ENCODE results near the gene CXXC5. TPM values are rescaled to one million over a fixed set of nuclear protein-coding genes. Genes with fewer than 3 reads are reported as not detected.

CXXC5 gene
- polyA plus RNA-seq, 3 donors from 2014 or later: 339 to 410 (median 385) TPM

GRCh38 chr5:139695178-139695573, 47.0 kb downstream of the CXXC5 start:
- Mint-ChIP-seq H3K9me3 (no peaks in the 10 kb centered on the region), H3K4me3 (peak overlapping the region in 1 of 5 donors; percentile 27), H3K36me3 (no peaks in the 10 kb centered on the region), H3K4me1 (peaks cover 42 to 51% of the 10 kb centered on the region in 2 donors), H3K27me3 (ENCODE audit: low read depth in 3 of 3) (peaks cover 2 to 9% (median 4%) of the 10 kb centered on the region in 3 donors), H3K27ac (peak overlapping the region in 2 of 6 donors; percentile 49 to 87)
- DNase-seq: no peak

- Mint-ChIP-seq H3K27me3 (ENCODE audit: low read depth in 3 of 3) (peaks cover 2 to 7% (median 2%) of the 10 kb centered on the region in 3 donors), H3K36me3 (no peaks in the 10 kb centered on the region), H3K4me3 (peak overlapping the region; percentile 76 to 87 (median 82)), H3K27ac (peak overlapping the region; percentile 64 to 87 (median 84)), H3K9me3 (no peaks in the 10 kb centered on the region), H3K4me1 (peaks cover 45 to 49% of the 10 kb centered on the region in 2 donors)
- DNase-seq: no peak
These were observed 48.2 kb downstream of the CXXC5 start for GRCh38 chr5:139696167-139696893.

GRCh38 chr5:139696894-139697658, 48.9 kb downstream of the CXXC5 start:
- H3K27ac Mint-ChIP-seq: peak overlapping the region in 5 of 6 donors; percentile 77 to 85 (median 78)
- peaks cover 49 to 56% of the 10 kb centered on the region in 2 donors for H3K4me1 Mint-ChIP-seq
- peaks cover 2 to 7% (median 2%) of the 10 kb centered on the region in 3 donors for H3K27me3 Mint-ChIP-seq (ENCODE audit: low read depth in 3 of 3)
- no peaks in the 10 kb centered on the region for H3K36me3 Mint-ChIP-seq
- DNase-seq: peak in 2 of 3 donors; percentile 38 to 40
- H3K4me3 Mint-ChIP-seq: peak overlapping the region; percentile 76 to 87 (median 82)
- no peaks in the 10 kb centered on the region for H3K9me3 Mint-ChIP-seq

- no peaks in the 10 kb centered on the region for H3K36me3 Mint-ChIP-seq
- DNase-seq: peak in 1 of 3 donors; percentile 35
- H3K4me1 Mint-ChIP-seq: peaks cover 56 to 66% of the 10 kb centered on the region in 2 donors
- H3K9me3 Mint-ChIP-seq: no peaks in the 10 kb centered on the region
- H3K4me3 Mint-ChIP-seq: peak overlapping the region in 4 of 5 donors; percentile 29 to 74 (median 56)
- H3K27ac Mint-ChIP-seq: peak overlapping the region in 5 of 6 donors; percentile 33 to 78 (median 53)
- H3K27me3 Mint-ChIP-seq (ENCODE audit: low read depth in 3 of 3): peaks cover 2 to 4% (median 2%) of the 10 kb centered on the region in 3 donors
These were observed 50.5 kb downstream of the CXXC5 start for GRCh38 chr5:139698490-139699146.

- peaks cover 56 to 72% of the 10 kb centered on the region in 2 donors for H3K4me1 Mint-ChIP-seq
- peak overlapping the region in 2 of 5 donors; percentile 21 to 29 for H3K4me3 Mint-ChIP-seq
- H3K27me3 Mint-ChIP-seq (ENCODE audit: low read depth in 3 of 3): peaks cover 2 to 4% (median 3%) of the 10 kb centered on the region in 3 donors
- no peaks in the 10 kb centered on the region for H3K9me3 Mint-ChIP-seq
- H3K27ac Mint-ChIP-seq: peak overlapping the region in 2 of 6 donors; percentile 53 to 64
- no peak for DNase-seq
- no peaks in the 10 kb centered on the region for H3K36me3 Mint-ChIP-seq
These were observed 51.2 kb downstream of the CXXC5 start for GRCh38 chr5:139699351-139699750.

GRCh38 chr5:139700711-139701055, 52.5 kb downstream of the CXXC5 start:
- H3K27me3 Mint-ChIP-seq (ENCODE audit: low read depth in 3 of 3): peaks cover 2 to 4% (median 3%) of the 10 kb centered on the region in 3 donors
- H3K4me1 Mint-ChIP-seq: peaks cover 61 to 75% of the 10 kb centered on the region in 2 donors
- no peaks in the 10 kb centered on the region for H3K9me3 Mint-ChIP-seq
- no peaks in the 10 kb centered on the region for H3K36me3 Mint-ChIP-seq
- DNase-seq: no peak
- H3K27ac Mint-ChIP-seq: peak overlapping the region; percentile 19 to 81 (median 57)
- H3K4me3 Mint-ChIP-seq: peak overlapping the region; percentile 58 to 81 (median 68)

- peaks cover 0 to 3% (median 1%) of the 10 kb centered on the region in 3 donors for H3K27me3 Mint-ChIP-seq (ENCODE audit: low read depth in 3 of 3)
- peaks cover 61 to 75% of the 10 kb centered on the region in 2 donors for H3K4me1 Mint-ChIP-seq
- H3K36me3 Mint-ChIP-seq: no peaks in the 10 kb centered on the region
- H3K4me3 Mint-ChIP-seq: peak overlapping the region; percentile 58 to 81 (median 68)
- no peaks in the 10 kb centered on the region for H3K9me3 Mint-ChIP-seq
- DNase-seq: peak; percentile 41 to 44 (median 43)
- peak overlapping the region; percentile 61 to 86 (median 80) for H3K27ac Mint-ChIP-seq
These were observed 53.0 kb downstream of the CXXC5 start for GRCh38 chr5:139701056-139701741.

GRCh38 chr5:139702548-139702947, 54.4 kb downstream of the CXXC5 start:
- H3K4me3 Mint-ChIP-seq: peak overlapping the region in 3 of 5 donors; percentile 1 to 44 (median 1)
- H3K36me3 Mint-ChIP-seq: no peaks in the 10 kb centered on the region
- peaks cover 59 to 70% of the 10 kb centered on the region in 2 donors for H3K4me1 Mint-ChIP-seq
- H3K27ac Mint-ChIP-seq: peak overlapping the region in 1 of 6 donors; percentile 0
- no peaks in the 10 kb centered on the region for H3K9me3 Mint-ChIP-seq
- peaks cover 0 to 3% (median 0%) of the 10 kb centered on the region in 3 donors for H3K27me3 Mint-ChIP-seq (ENCODE audit: low read depth in 3 of 3)
- DNase-seq: no peak

GRCh38 chr5:139704748-139705147, 56.6 kb downstream of the CXXC5 start:
- peaks cover 52 to 62% of the 10 kb centered on the region in 2 donors for H3K4me1 Mint-ChIP-seq

GRCh38 chr5:139705191-139705590, 57.0 kb downstream of the CXXC5 start:
- Mint-ChIP-seq H3K27ac (peak overlapping the region in 5 of 6 donors; percentile 18 to 61 (median 34)), H3K4me3 (peak overlapping the region in 2 of 5 donors; percentile 30 to 41)

More at GRCh38 chr5:139704748-139705147, 56.6 kb downstream of the CXXC5 start:
- DNase-seq: no peak
- no peaks in the 10 kb centered on the region for H3K9me3 Mint-ChIP-seq
- H3K4me3 Mint-ChIP-seq: peak overlapping the region in 2 of 5 donors; percentile 30 to 41
- H3K36me3 Mint-ChIP-seq: no peaks in the 10 kb centered on the region
- peaks cover 0 to 5% (median 0%) of the 10 kb centered on the region in 3 donors for H3K27me3 Mint-ChIP-seq (ENCODE audit: low read depth in 3 of 3)
- peak overlapping the region in 4 of 6 donors; percentile 18 to 61 (median 26) for H3K27ac Mint-ChIP-seq

GRCh38 chr5:139705655-139706587, 57.8 kb downstream of the CXXC5 start:
- H3K4me3 Mint-ChIP-seq: peak overlapping the region in 1 of 5 donors; percentile 1
- H3K36me3 Mint-ChIP-seq: no peaks in the 10 kb centered on the region
- H3K27me3 Mint-ChIP-seq (ENCODE audit: low read depth in 3 of 3): peaks cover 8 to 14% (median 10%) of the 10 kb centered on the region in 3 donors
- DNase-seq: no peak
- H3K27ac Mint-ChIP-seq: peak overlapping the region in 5 of 6 donors; percentile 18 to 69 (median 61)
- no peaks in the 10 kb centered on the region for H3K9me3 Mint-ChIP-seq
- peaks cover 53 to 66% of the 10 kb centered on the region in 2 donors for H3K4me1 Mint-ChIP-seq

More at GRCh38 chr5:139705191-139705590, 57.0 kb downstream of the CXXC5 start:
- Mint-ChIP-seq H3K9me3 (no peaks in the 10 kb centered on the region), H3K4me1 (peaks cover 54 to 65% of the 10 kb centered on the region in 2 donors), H3K36me3 (no peaks in the 10 kb centered on the region), H3K27me3 (ENCODE audit: low read depth in 3 of 3) (peaks cover 2 to 7% (median 2%) of the 10 kb centered on the region in 3 donors)
- DNase-seq: no peak

GRCh38 chr5:139707445-139708003, 59.4 kb downstream of the CXXC5 start:
- no peaks in the 10 kb centered on the region for H3K36me3 Mint-ChIP-seq
- H3K4me1 Mint-ChIP-seq: peaks cover 51 to 59% of the 10 kb centered on the region in 2 donors
- DNase-seq: no peak
- H3K27me3 Mint-ChIP-seq (ENCODE audit: low read depth in 3 of 3): peaks cover 10 to 22% (median 14%) of the 10 kb centered on the region in 3 donors
- H3K9me3 Mint-ChIP-seq: no peaks in the 10 kb centered on the region
- H3K27ac Mint-ChIP-seq: peak overlapping the region; percentile 52 to 87 (median 84)
- H3K4me3 Mint-ChIP-seq: peak overlapping the region in 1 of 5 donors; percentile 15

Measured in immature natural killer cell (primary cell).